Activated CD8-positive, alpha-beta memory T cell treated with anti-CD3 and anti-CD28 coated beads for 36 hours (primary cell): ENCODE results near the gene MADCAM1. TPM values are rescaled to one million over a fixed set of nuclear protein-coding genes. Genes with fewer than 3 reads are reported as not detected.
"Not testable (repeated sequence)": the region's sequence is repeated elsewhere in the genome, so short reads cannot be mapped to it uniquely, and the experiment has no call there.

ENCODE experiments used
- CTCF ChIA-PET: fragments of 350-600 bp; sonication (Branson Sonifier 250); formaldehyde crosslinking; loops from one replicate; lab custom pipeline; 2021; ENCODE audit warnings: antibody characterized with exemption; lab: Charles Lee
- POLR2A ChIA-PET: fragments of 350-600 bp; sonication (Branson Sonifier 250); formaldehyde crosslinking; loops from one replicate; lab custom pipeline; 2021; ENCODE audit warnings: antibody characterized with exemption; lab: Charles Lee
- total RNA-seq, 2 experiments: library from RNA; stranded (reverse); gene quantifications; one replicate each; pipeline ENCODE4 v1.2.3, GENCODE V29; 2021

Gene MADCAM1
- total RNA-seq, 2 experiments from 2014 or later, result 0.17 to 0.23 TPM

- ChIA-PET POLR2A (no interaction called here), CTCF (no interaction called here)
These were observed 32.6 kb upstream of the MADCAM1 start for GRCh38 chr19:463483-464207.

- ChIA-PET POLR2A (no interaction called here), CTCF (no interaction called here)
These were observed 32.1 kb upstream of the MADCAM1 start for GRCh38 chr19:464208-464545.

GRCh38 chr19:465056-465816 is 31.1 kb upstream of the MADCAM1 start:
- CTCF ChIA-PET, result no interaction called here

GRCh38 chr19:467554-467953 is 28.7 kb upstream of the MADCAM1 start:
- POLR2A ChIA-PET, result no interaction called here

More at GRCh38 chr19:465056-465816, 31.1 kb upstream of the MADCAM1 start:
- POLR2A ChIA-PET, result no interaction called here

GRCh38 chr19:468587-469256 is 27.6 kb upstream of the MADCAM1 start:
- POLR2A ChIA-PET, result no interaction called here
- CTCF ChIA-PET, result no interaction called here

More at GRCh38 chr19:467554-467953, 28.7 kb upstream of the MADCAM1 start:
- CTCF ChIA-PET, result no interaction called here

GRCh38 chr19:469833-470232 is 26.5 kb upstream of the MADCAM1 start:
- POLR2A ChIA-PET, result no interaction called here
- CTCF ChIA-PET, result no interaction called here

- ChIA-PET CTCF (no interaction called here), POLR2A (no interaction called here)
These were observed 25.6 kb upstream of the MADCAM1 start for GRCh38 chr19:470701-471100.

- POLR2A ChIA-PET, result no interaction called here
- CTCF ChIA-PET, result no interaction called here
These were observed 24.1 kb upstream of the MADCAM1 start for GRCh38 chr19:472005-472858.

GRCh38 chr19:474126-475078 is 21.9 kb upstream of the MADCAM1 start:
- CTCF ChIA-PET, result no interaction called here
- POLR2A ChIA-PET, result no interaction called here

GRCh38 chr19:475360-475759 is 20.9 kb upstream of the MADCAM1 start:
- CTCF ChIA-PET, result no interaction called here

GRCh38 chr19:478236-478903 is 17.9 kb upstream of the MADCAM1 start:
- ChIA-PET CTCF (no interaction called here), POLR2A (no interaction called here)

More at GRCh38 chr19:475360-475759, 20.9 kb upstream of the MADCAM1 start:
- POLR2A ChIA-PET, result no interaction called here

- ChIA-PET CTCF (no interaction called here), POLR2A (no interaction called here)
These were observed 17.3 kb upstream of the MADCAM1 start for GRCh38 chr19:478976-479375.

GRCh38 chr19:480016-480855 is 16.1 kb upstream of the MADCAM1 start:
- POLR2A ChIA-PET, result interaction anchor here (0.7 kb wide), 1 partner anchor 201 kb away, joined by 6 read pairs; no protein-coding TSS in a partner anchor
- CTCF ChIA-PET, result no interaction called here

GRCh38 chr19:481100-481499 is 15.2 kb upstream of the MADCAM1 start:
- CTCF ChIA-PET, POLR2A ChIA-PET: not testable (repeated sequence)

- ChIA-PET CTCF (no interaction called here), POLR2A (interaction anchor here (0.7 kb wide), 1 partner anchor 107 kb away, joined by 7 read pairs; no protein-coding TSS in a partner anchor)
These were observed 13.9 kb upstream of the MADCAM1 start for GRCh38 chr19:482186-483041.
